Activated CD8-positive, alpha-beta T cell treated with anti-CD3 and anti-CD28 coated beads for 36 hours (primary cell): ENCODE results near the gene PNLDC1. TPM values are rescaled to one million over a fixed set of nuclear protein-coding genes. Genes with fewer than 3 reads are reported as not detected.

Source experiments
- ATAC-seq: fragments of 200-7000 bp; cut with Tn5 transposase; one replicate; pipeline ENCODE4 v1.10.0; 2021; ENCODE audit warnings: mild to moderate bottlenecking, moderate library complexity
- CTCF ChIA-PET: fragments of 350-600 bp; sonication (Branson Sonifier 250); formaldehyde crosslinking; loops from one replicate; lab custom pipeline; 2021; ENCODE audit warnings: antibody characterized with exemption; lab: Charles Lee
- POLR2A ChIA-PET: fragments of 350-600 bp; sonication (Branson Sonifier 250); formaldehyde crosslinking; loops from one replicate; lab custom pipeline; 2021; ENCODE audit warnings: antibody characterized with exemption; lab: Charles Lee
- DNase-seq: peaks from one replicate; pipeline ENCODE4 v3.0.0-alpha.2; 2020
- H3K27ac Mint-ChIP-seq: one replicate; pipeline ENCODE4 v1.8.0; 2021; ENCODE audit warnings: mild to moderate bottlenecking, mixed read lengths
- H3K27me3 Mint-ChIP-seq: one replicate; pipeline ENCODE4 v1.8.0; 2021; ENCODE audit warnings: mixed read lengths
- H3K36me3 Mint-ChIP-seq: one replicate; pipeline ENCODE4 v1.8.0; 2021; ENCODE audit warnings: low read depth, mixed read lengths
- H3K4me1 Mint-ChIP-seq: one replicate; pipeline ENCODE4 v1.8.0; 2021; ENCODE audit warnings: low read depth, mixed read lengths
- H3K4me3 Mint-ChIP-seq: one replicate; pipeline ENCODE4 v1.8.0; 2021; ENCODE audit warnings: mild to moderate bottlenecking, moderate library complexity, mixed read lengths
- H3K9me3 Mint-ChIP-seq: one replicate; pipeline ENCODE4 v1.8.0; 2021; ENCODE audit warnings: mixed read lengths
- intact Hi-C: fragments of 100-400 bp; cut with micrococcal nuclease; formaldehyde crosslinking; loops from one replicate; pipeline ENCODE4 v1.10.0; 2022
- total RNA-seq, 2 experiments: library from RNA; stranded (reverse); gene quantifications; one replicate each; pipeline ENCODE4 v1.2.3, GENCODE V29; 2021
- TF ChIP-seq, protein P1 (sequence below): fragments of 200-600 bp; IDR thresholded peaks from one replicate; pipeline ENCODE4 v1.8.0; 2022; ENCODE audit warnings: antibody characterized with exemption, mild to moderate bottlenecking

PNLDC1 gene
- total RNA-seq, 2 experiments from 2014 or later = 0.34 to 0.54 TPM

GRCh38 chr6:159760602-159761057 lies 39.4 kb upstream of the PNLDC1 start:
- Mint-ChIP-seq H3K4me1 (peaks cover 22% of the 10 kb centered on the region), H3K36me3 (peaks cover 40% of the 10 kb centered on the region), H3K4me3 (peak overlapping the region; percentile 97), H3K27ac (peak overlapping the region; percentile 98), H3K9me3 (no peaks in the 10 kb centered on the region), H3K27me3 (no peaks in the 10 kb centered on the region)
- POLR2A ChIA-PET = interaction anchor here (1.0 to 4.2 kb wide), 10 partner anchors 8 to 68 kb away, joined by 3 to 20 read pairs (median 14); partner anchors contain the start of genes SOD2 and WTAP
- no peak for ATAC-seq
- CTCF ChIA-PET = interaction anchor here (1.1 to 2.2 kb wide), 4 partner anchors 14 to 337 kb away, joined by 3 to 5 read pairs (median 4); no protein-coding TSS in a partner anchor
- DNase-seq = no peak
- TF ChIP-seq, protein P1, sequence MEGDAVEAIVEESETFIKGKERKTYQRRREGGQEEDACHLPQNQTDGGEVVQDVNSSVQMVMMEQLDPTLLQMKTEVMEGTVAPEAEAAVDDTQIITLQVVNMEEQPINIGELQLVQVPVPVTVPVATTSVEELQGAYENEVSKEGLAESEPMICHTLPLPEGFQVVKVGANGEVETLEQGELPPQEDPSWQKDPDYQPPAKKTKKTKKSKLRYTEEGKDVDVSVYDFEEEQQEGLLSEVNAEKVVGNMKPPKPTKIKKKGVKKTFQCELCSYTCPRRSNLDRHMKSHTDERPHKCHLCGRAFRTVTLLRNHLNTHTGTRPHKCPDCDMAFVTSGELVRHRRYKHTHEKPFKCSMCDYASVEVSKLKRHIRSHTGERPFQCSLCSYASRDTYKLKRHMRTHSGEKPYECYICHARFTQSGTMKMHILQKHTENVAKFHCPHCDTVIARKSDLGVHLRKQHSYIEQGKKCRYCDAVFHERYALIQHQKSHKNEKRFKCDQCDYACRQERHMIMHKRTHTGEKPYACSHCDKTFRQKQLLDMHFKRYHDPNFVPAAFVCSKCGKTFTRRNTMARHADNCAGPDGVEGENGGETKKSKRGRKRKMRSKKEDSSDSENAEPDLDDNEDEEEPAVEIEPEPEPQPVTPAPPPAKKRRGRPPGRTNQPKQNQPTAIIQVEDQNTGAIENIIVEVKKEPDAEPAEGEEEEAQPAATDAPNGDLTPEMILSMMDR = no peak
- intact Hi-C loops = loop anchor here (5.0 kb wide), 2 partner anchors 33 to 68 kb away; partner anchors contain the start of genes SOD2 and WTAP

GRCh38 chr6:159761129-159761872 lies 38.8 kb upstream of the PNLDC1 start:
- Mint-ChIP-seq H3K27ac (peak overlapping the region; percentile 98), H3K4me3 (peak overlapping the region; percentile 97), H3K4me1 (peaks cover 24% of the 10 kb centered on the region), H3K27me3 (no peaks in the 10 kb centered on the region), H3K36me3 (peaks cover 35% of the 10 kb centered on the region), H3K9me3 (no peaks in the 10 kb centered on the region)
- ATAC-seq (no peak), DNase-seq (peak; percentile 40)
- TF ChIP-seq, protein P1 = no peak
- intact Hi-C loops = loop anchor here (5.0 kb wide), 2 partner anchors 34 to 69 kb away; partner anchors contain the start of genes SOD2 and WTAP
- ChIA-PET CTCF (interaction anchor here (1.1 to 2.2 kb wide), 4 partner anchors 10 to 70 kb away, joined by 4 to 5 read pairs (median 4); no protein-coding TSS in a partner anchor), POLR2A (interaction anchor here (1.0 to 4.2 kb wide), 13 partner anchors 9 to 78 kb away, joined by 3 to 20 read pairs (median 5); partner anchors contain the start of genes SOD2 and WTAP)

GRCh38 chr6:159761873-159762680 lies 38.0 kb upstream of the PNLDC1 start, which contains the start of gene ACAT2:
Gene ACAT2, plus strand, starts transcription at chr6:159762045. Its CDS starts 43 bp downstream, at chr6:159762088.
- TF ChIP-seq, protein P1 = no peak
- Mint-ChIP-seq H3K4me3 (peak within 1 kb of the TSS; percentile 97), H3K4me1 (peaks cover 29% of the 10 kb centered on the region), H3K36me3 (peaks cover 34% of the 10 kb centered on the region), H3K9me3 (no peaks in the 10 kb centered on the region), H3K27me3 (no peaks in the 10 kb centered on the region), H3K27ac (peak within 1 kb of the TSS; percentile 98)
- ATAC-seq = peak; percentile 95
- ChIA-PET CTCF (interaction anchor here (1.5 kb wide), 2 partner anchors 10 to 16 kb away, joined by 4 read pairs; no protein-coding TSS in a partner anchor), POLR2A (interaction anchor here (1.0 to 4.2 kb wide), 14 partner anchors 9 to 79 kb away, joined by 3 to 20 read pairs (median 6); partner anchors contain the start of genes SOD2 and WTAP)
- intact Hi-C loops = loop anchor here (1.0 to 5.0 kb wide), 3 partner anchors 27 to 70 kb away; partner anchors contain the start of genes SOD2, TCP1 and WTAP
- DNase-seq = peak; percentile 96

DNA sequence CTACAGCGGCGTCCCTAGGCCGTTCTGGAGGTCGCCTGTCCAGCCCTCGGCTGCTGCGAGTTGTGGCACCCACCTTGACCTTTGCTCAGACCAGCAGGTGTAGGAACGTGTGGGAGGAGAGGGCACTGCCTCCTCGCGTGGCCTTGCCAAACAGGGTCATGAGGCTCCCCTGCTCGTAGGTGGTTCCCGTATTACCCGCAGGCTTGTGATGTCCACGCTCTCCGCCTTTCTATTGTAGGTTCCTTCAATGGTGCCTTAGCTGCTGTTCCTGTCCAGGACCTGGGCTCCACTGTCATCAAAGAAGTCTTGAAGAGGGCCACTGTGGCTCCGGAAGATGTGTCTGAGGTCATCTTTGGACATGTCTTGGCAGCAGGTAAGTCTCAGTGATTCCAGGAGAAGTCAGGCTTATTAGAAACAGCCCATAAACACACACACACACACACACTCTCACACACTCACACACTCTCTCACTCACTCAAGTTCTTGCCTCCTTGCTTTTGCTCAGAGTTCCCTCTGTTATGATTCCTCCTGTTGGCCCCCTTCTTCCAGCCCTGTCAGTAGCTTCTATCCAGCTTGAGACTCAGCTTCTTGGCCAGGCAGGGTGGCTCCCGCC lies 37.3 kb upstream of the PNLDC1 start:
- CTCF ChIA-PET = interaction anchor here (1.2 kb wide), 1 partner anchor 71 kb away, joined by 4 read pairs; no protein-coding TSS in a partner anchor

More for the DNA sequence above, 37.3 kb upstream of the PNLDC1 start:
- Mint-ChIP-seq H3K27ac (peak overlapping the region; percentile 98), H3K4me1 (peaks cover 29% of the 10 kb centered on the region), H3K27me3 (no peaks in the 10 kb centered on the region), H3K9me3 (no peaks in the 10 kb centered on the region), H3K4me3 (peak overlapping the region; percentile 97), H3K36me3 (peaks cover 31% of the 10 kb centered on the region)
- ATAC-seq (no peak), DNase-seq (peak; percentile 43)
- intact Hi-C loops = loop anchor here (1.0 to 5.0 kb wide), 3 partner anchors 27 to 70 kb away; partner anchors contain the start of genes SOD2, TCP1 and WTAP
- POLR2A ChIA-PET = interaction anchor here (0.7 to 4.2 kb wide), 14 partner anchors 8 to 75 kb away, joined by 3 to 14 read pairs (median 4); partner anchors contain the start of genes MRPL18 and WTAP
- TF ChIP-seq, protein P1 = no peak
